Natural killer cell (primary cell): ENCODE results near the gene CAMK1G. TPM values are rescaled to one million over a fixed set of nuclear protein-coding genes. Genes with fewer than 3 reads are reported as not detected.

Experiments
- ATAC-seq, 3 donors: fragments of 150-1000 bp in 2 of 3; fragments of 200-7000 bp in 1 of 3; cut with Tn5 transposase; 1 replicate in 1 of 3; 2 replicates in 2 of 3; pipeline ENCODE4 v1.10.0; 2021; ENCODE audit warnings: mild to moderate bottlenecking in 2 of 3, moderate library complexity in 2 of 3
- DNase-seq, 2 donors: peaks; one replicate each; pipeline versions ENCODE4 v3.0.0 to v3.0.0-alpha.2; 2013 to 2021; ENCODE audit warnings: mixed read lengths in 1 of 2
- H3K27ac ChIP-seq: one replicate; pipeline ENCODE4 v1.5.1; 2013; ENCODE audit warnings: mild to moderate bottlenecking, low read length
- H3K27me3 ChIP-seq: one replicate; pipeline ENCODE4 v1.6.1; 2013; ENCODE audit warnings: low read length; ENCODE audit not compliant: control insufficient read depth, insufficient read depth
- H3K36me3 ChIP-seq: one replicate; pipeline ENCODE4 v1.6.1; 2013; ENCODE audit warnings: low read length; ENCODE audit not compliant: control insufficient read depth, insufficient read depth
- H3K4me1 ChIP-seq: one replicate; pipeline ENCODE4 v1.6.1; 2013; ENCODE audit warnings: low read length; ENCODE audit not compliant: control insufficient read depth, insufficient read depth
- H3K4me3 ChIP-seq: one replicate; pipeline ENCODE4 v1.5.1; 2013; ENCODE audit warnings: low read length
- H3K9me3 ChIP-seq: one replicate; pipeline ENCODE4 v1.6.1; 2013; ENCODE audit warnings: low read length; ENCODE audit not compliant: control insufficient read depth, insufficient read depth
- H3K27ac Mint-ChIP-seq, 2 donors: one replicate each; pipeline ENCODE4 v1.8.0; 2022; ENCODE audit warnings: mild to moderate bottlenecking in 2 of 2, mixed read lengths in 2 of 2, moderate library complexity in 1 of 2
- H3K27me3 Mint-ChIP-seq, 2 donors: one replicate each; pipeline ENCODE4 v1.8.0; 2022; ENCODE audit warnings: low read depth in 2 of 2, mixed read lengths in 2 of 2
- H3K36me3 Mint-ChIP-seq: one replicate; pipeline ENCODE4 v1.8.0; 2022; ENCODE audit warnings: mixed read lengths
- H3K4me1 Mint-ChIP-seq, 2 donors: one replicate each; pipeline ENCODE4 v1.8.0; 2022; ENCODE audit warnings: mixed read lengths in 2 of 2
- H3K4me3 Mint-ChIP-seq: one replicate; pipeline ENCODE4 v1.8.0; 2022; ENCODE audit warnings: mild to moderate bottlenecking, moderate library complexity, mixed read lengths
- H3K9me3 Mint-ChIP-seq, 2 donors: one replicate each; pipeline ENCODE4 v1.8.0; 2022; ENCODE audit warnings: mixed read lengths in 2 of 2
- WGBS: methylation state at CpG from one replicate; pipeline ENCODE4 v1.1.7; 2013; ENCODE audit warnings: missing lambda C conversion rate; ENCODE audit not compliant: insufficient coverage; 5-methylcytosine and 5-hydroxymethylcytosine counted together
- intact Hi-C: fragments of 100-400 bp; cut with micrococcal nuclease; formaldehyde crosslinking; loops from one replicate; pipeline ENCODE4 v1.14.2; 2022
- total RNA-seq, 4 donors: library from RNA; stranded (reverse); fragments of 120-200 nt in 1 of 4; gene quantifications; one replicate each; pipeline versions ENCODE4 v1.2.3 to v1.2.4, GENCODE V29; 2013 to 2022
- TF ChIP-seq, protein P1 (sequence below): fragments of 200-600 bp; IDR thresholded peaks from one replicate; pipeline ENCODE4 v1.8.0; 2022; ENCODE audit warnings: antibody characterized with exemption

CAMK1G gene
- total RNA-seq, 3 donors from 2014 or later (not counting 1 experiment from before 2014, with no cell fraction given), result not detected

DNA sequence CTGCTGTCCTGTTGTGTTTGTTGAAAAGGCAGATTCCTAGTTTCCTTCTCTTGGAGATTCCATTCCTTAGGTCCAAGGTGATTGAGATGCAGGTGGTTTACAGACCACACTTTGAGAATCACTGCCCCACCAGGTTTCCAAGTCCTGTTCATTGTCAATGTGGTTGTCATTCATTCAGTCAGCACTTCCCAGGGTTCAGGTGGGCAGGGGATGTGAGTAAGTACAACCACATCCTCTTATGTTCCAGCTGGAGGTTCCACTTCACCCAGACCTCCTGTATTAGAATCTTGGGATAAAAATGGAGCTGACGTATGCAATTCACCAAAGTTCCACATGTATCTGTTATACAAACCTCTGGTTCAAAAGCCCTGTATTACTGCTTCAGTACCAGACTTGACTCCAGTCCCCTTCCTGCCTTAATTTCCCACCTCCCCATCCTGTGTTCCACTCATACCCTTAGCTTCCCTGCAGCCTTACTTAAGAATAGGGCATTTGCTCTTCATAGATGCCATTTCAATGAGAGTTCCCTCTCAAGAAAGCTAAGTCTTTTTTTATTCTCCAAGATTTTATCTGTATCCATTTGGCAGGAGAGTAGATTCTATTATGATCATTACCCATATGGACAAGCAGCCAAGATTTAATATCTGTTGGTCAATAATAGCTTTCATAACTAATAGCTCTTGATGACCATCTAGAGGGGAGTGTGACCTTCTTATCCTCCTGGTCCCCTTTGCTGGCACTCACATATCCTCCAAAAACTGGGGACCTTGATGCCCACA lies 46.0 kb upstream of the CAMK1G start:
- H3K36me3 Mint-ChIP-seq, result no peaks in the 10 kb centered on the region
- no peak overlapping the region for H3K27ac Mint-ChIP-seq
- peaks cover 17 to 51% of the 10 kb centered on the region in 2 donors for H3K27me3 Mint-ChIP-seq
- TF ChIP-seq, protein P1, sequence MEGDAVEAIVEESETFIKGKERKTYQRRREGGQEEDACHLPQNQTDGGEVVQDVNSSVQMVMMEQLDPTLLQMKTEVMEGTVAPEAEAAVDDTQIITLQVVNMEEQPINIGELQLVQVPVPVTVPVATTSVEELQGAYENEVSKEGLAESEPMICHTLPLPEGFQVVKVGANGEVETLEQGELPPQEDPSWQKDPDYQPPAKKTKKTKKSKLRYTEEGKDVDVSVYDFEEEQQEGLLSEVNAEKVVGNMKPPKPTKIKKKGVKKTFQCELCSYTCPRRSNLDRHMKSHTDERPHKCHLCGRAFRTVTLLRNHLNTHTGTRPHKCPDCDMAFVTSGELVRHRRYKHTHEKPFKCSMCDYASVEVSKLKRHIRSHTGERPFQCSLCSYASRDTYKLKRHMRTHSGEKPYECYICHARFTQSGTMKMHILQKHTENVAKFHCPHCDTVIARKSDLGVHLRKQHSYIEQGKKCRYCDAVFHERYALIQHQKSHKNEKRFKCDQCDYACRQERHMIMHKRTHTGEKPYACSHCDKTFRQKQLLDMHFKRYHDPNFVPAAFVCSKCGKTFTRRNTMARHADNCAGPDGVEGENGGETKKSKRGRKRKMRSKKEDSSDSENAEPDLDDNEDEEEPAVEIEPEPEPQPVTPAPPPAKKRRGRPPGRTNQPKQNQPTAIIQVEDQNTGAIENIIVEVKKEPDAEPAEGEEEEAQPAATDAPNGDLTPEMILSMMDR, result no peak
- WGBS, result 89% methylated on average over 1 of the region's 1 CpG
- no peaks in the 10 kb centered on the region for H3K4me1 Mint-ChIP-seq
- H3K9me3 ChIP-seq, result no peaks in the 10 kb centered on the region
- H3K9me3 Mint-ChIP-seq, result no peaks in the 10 kb centered on the region
- H3K4me1 ChIP-seq, result no peaks in the 10 kb centered on the region
- H3K27ac ChIP-seq, result no peak overlapping the region
- no peaks in the 10 kb centered on the region for H3K36me3 ChIP-seq
- DNase-seq, result no peak
- H3K27me3 ChIP-seq, result no peaks in the 10 kb centered on the region
- no peak for ATAC-seq
- no peak overlapping the region for H3K4me3 Mint-ChIP-seq
- intact Hi-C loops, result no loop called here
- no peak overlapping the region for H3K4me3 ChIP-seq

DNA sequence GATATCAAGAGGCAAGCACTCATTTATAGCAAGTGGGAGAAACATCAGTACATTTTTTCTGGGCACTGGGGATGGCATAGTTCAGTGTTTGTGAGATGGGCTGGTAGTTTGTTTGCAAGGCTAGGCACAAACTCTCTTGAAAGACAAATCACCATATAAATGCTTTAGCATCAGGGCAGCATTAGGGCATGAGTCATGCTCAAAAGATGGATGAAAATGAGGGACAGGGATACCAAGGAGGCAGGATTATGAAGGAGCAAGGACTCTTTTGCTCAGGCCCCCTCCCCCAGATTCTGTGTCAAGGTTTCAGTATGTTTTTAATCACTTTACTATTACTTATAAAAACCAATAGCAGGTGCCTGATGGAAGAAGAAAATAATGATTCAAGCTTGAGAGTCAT lies 43.9 kb upstream of the CAMK1G start:
- intact Hi-C loops, result no loop called here
- no peaks in the 10 kb centered on the region for H3K4me1 Mint-ChIP-seq
- Histone ChIP-seq H3K4me1 (no peaks in the 10 kb centered on the region), H3K9me3 (no peaks in the 10 kb centered on the region), H3K27me3 (no peaks in the 10 kb centered on the region), H3K27ac (no peak overlapping the region), H3K4me3 (no peak overlapping the region), H3K36me3 (no peaks in the 10 kb centered on the region)
- no peak for ATAC-seq
- H3K27me3 Mint-ChIP-seq, result peaks cover 23 to 52% of the 10 kb centered on the region in 2 donors
- H3K4me3 Mint-ChIP-seq, result no peak overlapping the region
- no peaks in the 10 kb centered on the region for H3K9me3 Mint-ChIP-seq
- no peak for DNase-seq
- TF ChIP-seq, protein P1, result no peak
- H3K27ac Mint-ChIP-seq, result no peak overlapping the region
- H3K36me3 Mint-ChIP-seq, result no peaks in the 10 kb centered on the region

DNA sequence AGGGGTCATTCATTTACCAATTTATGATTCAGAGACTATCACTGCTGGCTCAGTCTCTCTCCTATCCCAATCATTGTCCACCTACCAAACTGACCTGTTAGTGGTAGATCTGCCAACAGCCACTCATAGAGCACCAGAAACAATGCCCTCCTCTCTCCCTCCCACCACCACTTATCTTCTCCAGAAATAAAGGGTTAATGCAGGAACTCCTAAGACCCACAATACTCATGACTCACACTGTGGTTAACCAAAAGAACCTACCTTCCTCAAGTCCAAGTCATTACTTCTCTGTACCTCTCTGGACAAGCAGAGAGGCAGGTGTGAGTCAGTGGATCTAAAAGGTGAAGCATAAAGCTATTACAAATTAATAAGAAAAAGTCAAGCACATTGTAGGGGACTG lies 40.9 kb upstream of the CAMK1G start:
- Histone ChIP-seq H3K9me3 (no peaks in the 10 kb centered on the region), H3K27ac (no peak overlapping the region), H3K4me3 (no peak overlapping the region), H3K27me3 (no peaks in the 10 kb centered on the region), H3K4me1 (no peaks in the 10 kb centered on the region), H3K36me3 (no peaks in the 10 kb centered on the region)
- Mint-ChIP-seq H3K27ac (no peak overlapping the region), H3K4me1 (no peaks in the 10 kb centered on the region), H3K9me3 (no peaks in the 10 kb centered on the region), H3K36me3 (no peaks in the 10 kb centered on the region), H3K27me3 (peaks cover 33 to 34% of the 10 kb centered on the region in 2 donors), H3K4me3 (no peak overlapping the region)
- intact Hi-C loops, result no loop called here
- TF ChIP-seq, protein P1, result no peak
- DNase-seq (no peak), ATAC-seq (no peak)

DNA sequence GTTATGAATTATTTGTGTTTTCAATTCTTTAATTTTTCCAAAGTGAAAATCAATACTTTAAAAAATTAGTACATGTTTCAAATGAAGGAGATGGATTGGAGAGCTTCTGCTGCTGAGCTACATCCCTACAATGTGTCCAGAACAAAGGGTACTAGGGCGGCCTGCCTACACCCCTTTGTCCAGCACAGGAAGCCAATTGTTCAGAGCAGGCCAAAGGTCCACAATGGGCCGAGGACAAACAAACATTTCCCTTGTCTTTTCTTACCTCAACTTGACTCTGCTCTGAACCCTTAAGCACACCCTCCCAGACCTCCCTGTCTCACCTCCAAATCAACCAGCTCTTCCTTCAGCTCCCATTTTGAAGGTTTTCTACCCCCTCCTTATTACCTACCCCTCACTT lies 39.4 kb upstream of the CAMK1G start:
- H3K36me3 Mint-ChIP-seq, result no peaks in the 10 kb centered on the region
- no peaks in the 10 kb centered on the region for H3K4me1 ChIP-seq
- H3K9me3 Mint-ChIP-seq, result no peaks in the 10 kb centered on the region
- H3K4me3 ChIP-seq, result no peak overlapping the region
- no peak for DNase-seq
- no peak overlapping the region for H3K27ac ChIP-seq
- no peaks in the 10 kb centered on the region for H3K27me3 ChIP-seq
- no peaks in the 10 kb centered on the region for H3K9me3 ChIP-seq
- intact Hi-C loops, result no loop called here
- H3K4me1 Mint-ChIP-seq, result no peaks in the 10 kb centered on the region
- peaks cover 24 to 28% of the 10 kb centered on the region in 2 donors for H3K27me3 Mint-ChIP-seq
- 89% methylated on average over 2 of the region's 2 CpGs for whole genome bisulfite sequencing
- H3K36me3 ChIP-seq, result no peaks in the 10 kb centered on the region
- ATAC-seq, result no peak
- H3K27ac Mint-ChIP-seq, result no peak overlapping the region
- TF ChIP-seq, protein P1, result no peak
- H3K4me3 Mint-ChIP-seq, result no peak overlapping the region
